Chondrocyte (in vitro differentiated cells): ENCODE data around the gene QDPR. TPM values are rescaled to one million over a fixed set of nuclear protein-coding genes. Genes with fewer than 3 reads are reported as not detected.

Experiments used
- DNase-seq: peaks from one replicate; pipeline ENCODE4 v3.0.0; 2021; ENCODE audit warnings: mixed read lengths, low spot score
- H3K27ac Mint-ChIP-seq: one replicate; pipeline ENCODE4 v1.8.0; 2021; ENCODE audit warnings: mild to moderate bottlenecking, moderate library complexity, mixed read lengths; ENCODE audit not compliant: unreplicated experiment
- H3K27me3 Mint-ChIP-seq: 2 replicates; pipeline ENCODE4 v1.8.0; 2021; ENCODE audit warnings: low read depth, mixed read lengths
- H3K36me3 Mint-ChIP-seq: 2 replicates; pipeline ENCODE4 v1.8.0; 2021; ENCODE audit warnings: low read depth, mixed read lengths
- H3K4me1 Mint-ChIP-seq: 2 replicates; pipeline ENCODE4 v1.8.0; 2021; ENCODE audit warnings: low read depth, mild to moderate bottlenecking, mixed read lengths
- H3K4me3 Mint-ChIP-seq: one replicate; pipeline ENCODE4 v1.8.0; 2021; ENCODE audit warnings: mild to moderate bottlenecking, moderate library complexity, mixed read lengths; ENCODE audit not compliant: unreplicated experiment
- H3K9me3 Mint-ChIP-seq: 2 replicates; pipeline ENCODE4 v1.8.0; 2021; ENCODE audit warnings: low read depth, mixed read lengths
- total RNA-seq: library from RNA; stranded (reverse); gene quantifications from 3 replicates; pipeline ENCODE4 v1.2.1, GENCODE V29; 2021
- TF ChIP-seq, protein P1 (sequence below): fragments of 200-600 bp; sonication (generic); IDR thresholded peaks from 2 replicates; pipeline ENCODE4 v1.5.0; 2021; ENCODE audit warnings: antibody characterized with exemption, mild to moderate bottlenecking, moderate library complexity

QDPR gene
- total RNA-seq, 1 donor from 2014 or later: 23.3 TPM

DNA sequence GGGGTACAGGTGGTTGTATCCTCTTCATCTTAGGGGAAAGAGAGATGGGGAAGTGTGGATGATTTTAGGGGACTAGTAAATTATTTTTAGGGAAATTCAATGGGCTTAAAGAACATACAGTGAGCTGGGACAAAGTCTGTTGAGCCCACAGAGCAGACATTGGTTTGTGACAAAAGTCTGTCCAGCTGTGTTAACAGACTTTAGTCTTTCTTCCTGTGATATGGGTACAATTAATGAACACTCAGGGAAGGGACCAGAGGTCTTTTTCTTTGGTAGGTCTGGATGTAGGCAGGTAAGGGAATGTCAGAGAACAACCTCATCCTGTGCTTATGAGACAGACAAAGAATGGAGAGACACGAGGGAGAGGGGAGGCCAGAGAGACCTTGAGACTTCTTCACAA lies 5.1 kb upstream of the QDPR start:
- no peaks in the 10 kb centered on the region for H3K9me3 Mint-ChIP-seq
- no peak overlapping the region for H3K4me3 Mint-ChIP-seq
- TF ChIP-seq, protein P1, sequence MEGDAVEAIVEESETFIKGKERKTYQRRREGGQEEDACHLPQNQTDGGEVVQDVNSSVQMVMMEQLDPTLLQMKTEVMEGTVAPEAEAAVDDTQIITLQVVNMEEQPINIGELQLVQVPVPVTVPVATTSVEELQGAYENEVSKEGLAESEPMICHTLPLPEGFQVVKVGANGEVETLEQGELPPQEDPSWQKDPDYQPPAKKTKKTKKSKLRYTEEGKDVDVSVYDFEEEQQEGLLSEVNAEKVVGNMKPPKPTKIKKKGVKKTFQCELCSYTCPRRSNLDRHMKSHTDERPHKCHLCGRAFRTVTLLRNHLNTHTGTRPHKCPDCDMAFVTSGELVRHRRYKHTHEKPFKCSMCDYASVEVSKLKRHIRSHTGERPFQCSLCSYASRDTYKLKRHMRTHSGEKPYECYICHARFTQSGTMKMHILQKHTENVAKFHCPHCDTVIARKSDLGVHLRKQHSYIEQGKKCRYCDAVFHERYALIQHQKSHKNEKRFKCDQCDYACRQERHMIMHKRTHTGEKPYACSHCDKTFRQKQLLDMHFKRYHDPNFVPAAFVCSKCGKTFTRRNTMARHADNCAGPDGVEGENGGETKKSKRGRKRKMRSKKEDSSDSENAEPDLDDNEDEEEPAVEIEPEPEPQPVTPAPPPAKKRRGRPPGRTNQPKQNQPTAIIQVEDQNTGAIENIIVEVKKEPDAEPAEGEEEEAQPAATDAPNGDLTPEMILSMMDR: no peak
- H3K4me1 Mint-ChIP-seq: peaks cover 5% of the 10 kb centered on the region
- no peak overlapping the region for H3K27ac Mint-ChIP-seq
- H3K27me3 Mint-ChIP-seq: peaks cover 24% of the 10 kb centered on the region
- H3K36me3 Mint-ChIP-seq: no peaks in the 10 kb centered on the region
- DNase-seq: no peak

DNA sequence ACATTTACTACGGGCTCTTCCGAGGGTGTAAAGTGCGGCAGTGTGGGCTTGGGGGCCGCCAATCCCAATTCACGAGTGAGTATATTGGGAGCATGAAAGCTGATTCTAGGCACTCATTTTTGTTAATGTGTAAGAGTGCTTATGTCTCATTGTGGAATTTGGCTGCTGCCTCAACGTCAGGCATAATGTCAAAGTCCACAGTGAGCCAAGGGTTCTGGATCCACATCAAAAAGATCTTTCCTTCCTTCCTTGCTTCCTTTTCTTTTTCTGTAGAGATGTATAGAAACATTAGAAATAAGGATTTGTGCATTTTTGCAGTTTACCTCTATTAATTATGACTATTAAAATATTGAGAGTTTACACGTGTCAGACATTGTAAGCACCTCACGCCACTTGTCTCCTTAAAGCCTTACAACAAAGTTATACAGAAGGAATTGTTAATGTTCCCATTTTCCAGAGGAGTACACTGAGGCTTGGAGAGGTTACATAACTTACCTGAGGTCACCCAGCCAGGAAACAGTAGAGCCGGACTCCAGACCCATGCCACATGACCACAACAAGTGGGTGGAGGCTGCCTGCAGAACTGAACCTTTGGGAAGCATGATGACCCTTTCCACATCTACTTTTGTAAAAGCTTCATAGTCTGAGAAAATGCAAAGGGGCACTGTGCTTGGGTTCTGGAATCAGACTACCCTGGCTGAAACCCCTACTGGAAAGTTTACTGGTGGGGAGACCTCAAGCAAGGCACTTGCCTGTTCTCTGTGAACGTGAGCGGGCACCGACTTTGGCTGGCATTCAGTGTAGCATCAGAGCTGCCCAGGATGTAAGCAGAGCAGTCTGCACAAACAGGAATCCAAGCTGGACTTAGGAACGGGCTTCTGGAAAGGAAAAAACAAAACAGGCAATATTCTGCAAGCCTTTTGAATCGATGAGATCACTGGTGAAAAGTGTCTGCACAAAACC lies 3.8 kb upstream of the QDPR start:
- no peak for DNase-seq
- Mint-ChIP-seq H3K4me1 (peaks cover 14% of the 10 kb centered on the region), H3K27me3 (peaks cover 24% of the 10 kb centered on the region), H3K36me3 (no peaks in the 10 kb centered on the region), H3K27ac (no peak overlapping the region), H3K9me3 (no peaks in the 10 kb centered on the region), H3K4me3 (no peak overlapping the region)
- TF ChIP-seq, protein P1: no peak

DNA sequence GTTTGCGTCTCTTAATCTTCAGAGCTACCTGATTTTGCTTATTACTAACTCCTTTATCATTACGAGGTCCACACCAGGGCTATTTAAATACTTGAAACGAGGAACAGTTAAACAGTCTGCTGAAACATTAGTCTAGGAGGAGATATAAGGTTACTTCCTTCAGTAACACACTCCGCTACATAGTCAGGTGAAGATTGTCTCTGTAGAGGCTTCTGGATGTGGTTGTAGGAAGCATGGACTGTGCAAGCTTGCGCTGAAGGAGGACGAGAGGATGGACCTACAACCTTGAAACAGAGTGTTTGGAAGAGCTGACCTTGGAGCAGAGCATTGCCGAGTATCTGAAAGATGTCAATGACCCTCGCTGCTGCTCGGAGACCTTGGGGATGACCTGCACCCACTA lies 3.0 kb upstream of the QDPR start, which contains the start of gene CLRN2:
TSS of gene CLRN2 (plus strand) at position 301 of the 400 bp plus-strand sequence. CDS start 102 bp downstream, outside the sequence.
- Mint-ChIP-seq H3K36me3 (no peaks in the 10 kb centered on the region), H3K4me3 (no peak within 1 kb of the TSS), H3K27me3 (peaks cover 22% of the 10 kb centered on the region), H3K27ac (no peak within 1 kb of the TSS), H3K4me1 (peaks cover 18% of the 10 kb centered on the region), H3K9me3 (no peaks in the 10 kb centered on the region)
- TF ChIP-seq, protein P1: no peak
- DNase-seq: no peak

DNA sequence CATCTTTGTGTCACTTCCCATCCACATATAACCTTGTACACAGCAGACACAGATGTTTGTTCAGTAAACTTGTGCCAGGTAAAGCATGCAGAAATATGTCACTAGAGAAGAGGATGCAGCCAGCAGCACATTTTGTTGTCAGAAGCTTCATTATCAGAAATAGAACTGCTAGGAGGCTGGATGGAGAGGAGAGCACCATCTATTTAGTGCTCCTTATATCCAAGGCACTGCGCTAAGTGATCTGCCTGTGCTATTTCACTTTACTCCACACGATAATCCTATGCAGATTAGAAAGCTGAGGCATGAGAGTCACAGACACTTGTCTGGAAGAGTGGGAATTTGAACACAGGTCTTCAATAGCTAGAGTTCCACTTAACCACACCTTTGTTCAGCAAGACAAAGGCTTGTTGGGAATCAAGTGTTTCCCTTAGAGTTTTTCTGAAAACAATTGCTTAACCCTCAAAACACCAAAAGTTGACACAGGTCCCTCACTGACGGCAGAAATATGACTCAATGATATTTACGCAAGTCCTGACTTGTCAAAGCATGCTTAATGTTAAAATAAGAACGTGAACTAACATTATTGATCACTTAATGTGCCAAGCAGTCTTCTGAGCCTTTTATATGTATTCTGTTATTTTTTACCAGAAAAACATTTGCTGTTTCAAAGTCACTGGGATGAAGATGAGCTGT lies 1.2 kb upstream of the QDPR start:
- no peak for DNase-seq
- Mint-ChIP-seq H3K9me3 (no peaks in the 10 kb centered on the region), H3K27me3 (peaks cover 19% of the 10 kb centered on the region), H3K4me1 (peaks cover 18% of the 10 kb centered on the region), H3K27ac (no peak overlapping the region), H3K36me3 (peaks cover 2% of the 10 kb centered on the region), H3K4me3 (no peak overlapping the region)
- TF ChIP-seq, protein P1: no peak

DNA sequence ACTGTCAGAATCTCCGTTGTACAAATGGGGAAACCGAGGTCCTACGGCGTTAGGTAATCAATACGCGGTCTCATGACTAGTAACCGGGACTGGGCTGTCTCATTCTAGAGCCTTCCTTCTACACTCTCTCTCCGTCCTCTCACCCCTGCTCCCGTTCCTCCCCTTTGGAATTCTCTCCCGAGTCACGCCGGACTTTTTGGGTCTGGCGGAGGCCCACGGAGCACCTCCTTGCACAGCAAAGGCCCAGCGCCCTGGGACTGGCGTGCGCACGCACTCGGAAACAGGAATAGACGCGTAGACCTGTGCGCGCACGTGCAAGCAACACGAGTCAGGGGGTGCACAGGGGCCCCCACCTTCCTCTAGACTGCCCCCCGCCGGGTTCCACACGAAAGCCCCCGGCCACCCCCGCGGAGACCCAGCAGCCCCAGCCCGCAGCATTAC lies 361 bp downstream of the QDPR start:
- peaks cover 18% of the 10 kb centered on the region for H3K4me1 Mint-ChIP-seq
- no peaks in the 10 kb centered on the region for H3K9me3 Mint-ChIP-seq
- peak overlapping the region; percentile 96 for H3K4me3 Mint-ChIP-seq
- H3K27ac Mint-ChIP-seq: peak overlapping the region; percentile 97
- TF ChIP-seq, protein P1: no peak
- H3K36me3 Mint-ChIP-seq: peaks cover 5% of the 10 kb centered on the region
- no peak for DNase-seq
- peaks cover 12% of the 10 kb centered on the region for H3K27me3 Mint-ChIP-seq
